ENCODE data around the gene KRTAP10-11.
"Not testable (repeated sequence)": the region's sequence is repeated elsewhere in the genome, so short reads cannot be mapped to it uniquely, and the experiment has no call there.

Gene KRTAP10-11

GRCh38 chr21:44657635-44658540 is 11.7 kb downstream of the KRTAP10-11 start, which contains the start of gene KRTAP12-3:
KRTAP12-3 (plus strand) TSS chr21:44657932; CDS start chr21:44657980, 48 bp downstream.
- Histone ChIP-seq H3K36me3 (ENCODE audit: control insufficient read depth, insufficient read depth, low read length) (no peaks in the 10 kb centered on the region), H3K79me2 (no peaks in the 10 kb centered on the region), H3K27me3 (ENCODE audit: control insufficient read depth, insufficient read depth, low read length) (no peaks in the 10 kb centered on the region), H3K4me1 (no peaks in the 10 kb centered on the region), H3K4me2 (ENCODE audit: low read length) (no peak within 1 kb of the TSS), H3K27ac (no peak within 1 kb of the TSS), H3K9ac (no peak within 1 kb of the TSS), H2AFZ (no peak within 1 kb of the TSS), H3K4me3 (ENCODE audit: low read depth, low read length) (no peak within 1 kb of the TSS), H3K9me3 (ENCODE audit: control insufficient read depth, low read length) (no peaks in the 10 kb centered on the region)
- no peak for TF ChIP-seq CTCF (IDR thresholded peaks at IDR 0.05)

GRCh38 chr21:44658541-44658910 is 12.3 kb downstream of the KRTAP10-11 start:
- H3K4me1 ChIP-seq = no peaks in the 10 kb centered on the region
- H3K27me3 ChIP-seq (ENCODE audit: control insufficient read depth, insufficient read depth, low read length) = no peaks in the 10 kb centered on the region
- TF ChIP-seq CTCF (IDR thresholded peaks at IDR 0.05) = no peak
- H3K4me3 ChIP-seq (ENCODE audit: low read depth, low read length) = no peak overlapping the region
- no peaks in the 10 kb centered on the region for H3K9me3 ChIP-seq (ENCODE audit: control insufficient read depth, low read length)
- H3K4me2 ChIP-seq (ENCODE audit: low read length) = no peak overlapping the region
- no peaks in the 10 kb centered on the region for H3K79me2 ChIP-seq
- H3K36me3 ChIP-seq (ENCODE audit: control insufficient read depth, insufficient read depth, low read length) = no peaks in the 10 kb centered on the region
- H3K27ac ChIP-seq = no peak overlapping the region
- no peak overlapping the region for H3K9ac ChIP-seq
- no peak overlapping the region for H2AFZ ChIP-seq

DNA sequence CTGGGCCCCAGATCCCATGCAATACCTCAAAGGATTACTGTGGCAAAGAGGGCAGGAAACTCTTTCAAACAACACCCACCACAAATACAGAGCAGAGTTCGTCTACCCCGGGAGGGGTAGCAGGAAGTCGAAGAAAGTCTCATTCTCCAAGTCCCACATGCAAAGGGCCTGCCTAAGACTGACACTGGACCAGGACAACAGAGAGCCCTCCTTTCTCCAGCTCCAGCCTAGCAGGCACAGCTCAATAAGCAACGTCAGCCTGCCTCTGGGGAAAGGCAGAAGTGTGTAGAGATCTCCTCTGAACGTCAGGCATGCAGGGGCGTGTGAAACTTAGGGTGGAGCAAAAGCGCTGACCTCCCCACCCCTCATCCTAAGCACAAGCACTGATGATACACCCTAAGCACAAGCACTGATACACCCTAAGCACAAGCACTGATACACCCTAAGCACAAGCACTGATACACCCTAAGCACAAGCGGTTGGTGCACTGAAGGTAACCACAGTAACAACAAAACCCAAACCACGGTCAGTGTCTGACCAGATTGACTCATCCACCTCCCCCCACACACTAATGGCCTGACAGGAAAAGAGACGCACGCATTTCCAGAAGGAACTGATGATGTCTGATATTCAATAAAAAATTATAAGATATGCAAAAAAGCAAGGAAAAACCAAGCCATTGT is 12.8 kb downstream of the KRTAP10-11 start:
- Histone ChIP-seq H3K4me2 (ENCODE audit: low read length) (no peak overlapping the region), H3K27me3 (ENCODE audit: control insufficient read depth, insufficient read depth, low read length) (no peaks in the 10 kb centered on the region), H3K4me1 (no peaks in the 10 kb centered on the region), H2AFZ (no peak overlapping the region), H3K9ac (no peak overlapping the region), H3K79me2 (no peaks in the 10 kb centered on the region), H3K4me3 (ENCODE audit: low read depth, low read length) (no peak overlapping the region), H3K9me3 (ENCODE audit: control insufficient read depth, low read length) (no peaks in the 10 kb centered on the region), H3K27ac (no peak overlapping the region), H3K36me3 (ENCODE audit: control insufficient read depth, insufficient read depth, low read length) (no peaks in the 10 kb centered on the region)
- no peak for TF ChIP-seq CTCF (IDR thresholded peaks at IDR 0.05)

DNA sequence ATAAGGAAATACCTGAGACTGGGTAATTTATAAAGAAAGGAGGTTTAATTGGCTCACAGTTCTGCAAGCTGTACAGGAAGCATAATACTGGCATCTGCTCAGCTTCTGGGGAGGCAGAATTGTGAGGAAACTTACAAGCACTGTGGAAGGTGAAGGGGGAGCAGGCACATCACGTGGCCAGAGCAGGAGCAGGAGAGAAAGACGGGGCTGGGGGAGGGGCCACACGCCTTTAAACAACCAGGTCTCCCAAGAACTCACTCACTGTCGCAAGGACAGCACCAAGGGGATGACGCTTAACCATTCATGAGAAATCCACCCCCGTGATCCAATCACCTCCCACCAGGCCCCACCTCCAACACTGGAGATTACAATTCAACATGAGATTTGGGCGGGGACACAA is 15.4 kb downstream of the KRTAP10-11 start:
- not testable (repeated sequence) for H3K27me3 ChIP-seq (ENCODE audit: control insufficient read depth, insufficient read depth, low read length); H3K4me2 ChIP-seq (ENCODE audit: low read length); H3K79me2 ChIP-seq; H3K9me3 ChIP-seq (ENCODE audit: control insufficient read depth, low read length); H3K9ac ChIP-seq; H3K36me3 ChIP-seq (ENCODE audit: control insufficient read depth, insufficient read depth, low read length); H2AFZ ChIP-seq; H3K27ac ChIP-seq; H3K4me1 ChIP-seq; H3K4me3 ChIP-seq (ENCODE audit: low read depth, low read length)

DNA sequence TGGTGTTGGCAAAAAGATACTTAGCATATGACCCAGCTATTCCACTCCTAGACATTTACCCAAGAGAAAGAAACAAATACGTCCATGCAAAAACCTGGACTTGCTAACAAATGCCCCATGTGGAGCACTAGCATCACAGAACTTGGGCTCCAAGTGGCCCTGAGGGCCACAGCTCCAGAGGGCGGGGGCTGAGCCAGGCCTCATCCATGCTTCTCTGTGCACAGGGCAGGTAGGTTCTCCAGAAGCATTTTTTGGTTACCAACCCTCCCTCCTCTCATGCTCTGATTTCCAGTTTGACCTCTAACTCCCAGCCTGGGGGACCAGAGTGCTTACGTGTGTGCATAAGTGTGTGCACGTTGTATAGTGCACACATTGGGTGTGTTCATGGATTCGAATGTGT is 18.5 kb downstream of the KRTAP10-11 start:
- Histone ChIP-seq H3K4me3 (ENCODE audit: low read depth, low read length) (no peak overlapping the region), H3K79me2 (no peaks in the 10 kb centered on the region), H3K27me3 (ENCODE audit: control insufficient read depth, insufficient read depth, low read length) (no peaks in the 10 kb centered on the region), H3K36me3 (ENCODE audit: control insufficient read depth, insufficient read depth, low read length) (no peaks in the 10 kb centered on the region), H3K4me2 (ENCODE audit: low read length) (no peak overlapping the region), H3K27ac (no peak overlapping the region), H2AFZ (no peak overlapping the region), H3K4me1 (no peaks in the 10 kb centered on the region), H3K9me3 (ENCODE audit: control insufficient read depth, low read length) (no peaks in the 10 kb centered on the region), H3K9ac (no peak overlapping the region)
- TF ChIP-seq CTCF (IDR thresholded peaks at IDR 0.05) = no peak

Data from parathyroid adenoma (tissue), 2 donors.